HEK293 (cell line): ENCODE data around the gene TLX3.

Experiments used
- ATF2 ChIP-seq: fragments of 450-650 bp; formaldehyde crosslinking; IDR thresholded peaks from 2 replicates; pipeline ENCODE4 v1.5.1; 2016; ENCODE audit warnings: missing biosample characterization, missing genetic modification characterization, low read depth
- BCL11B ChIP-seq: fragments of 450-650 bp; formaldehyde crosslinking; IDR thresholded peaks from 2 replicates; pipeline ENCODE4 v1.5.1; 2016; ENCODE audit warnings: low read depth, missing biosample characterization, missing genetic modification characterization
- FEZF1 ChIP-seq: fragments of 450-650 bp; formaldehyde crosslinking; IDR thresholded peaks from 2 replicates; pipeline ENCODE4 v1.5.1; 2016; ENCODE audit warnings: missing biosample characterization, missing genetic modification characterization
- GLIS1 ChIP-seq: fragments of 450-650 bp; formaldehyde crosslinking; IDR thresholded peaks from 2 replicates; pipeline ENCODE4 v1.5.1; 2016; ENCODE audit warnings: missing biosample characterization, missing genetic modification characterization
- HOXC10 ChIP-seq: sonication (generic); formaldehyde crosslinking; IDR thresholded peaks from 2 replicates; pipeline ENCODE4 v1.8.1; 2023; ENCODE audit warnings: mild to moderate bottlenecking, missing genetic modification reagents
- PRDM4 ChIP-seq: fragments of 450-650 bp; formaldehyde crosslinking; IDR thresholded peaks from 2 replicates; pipeline ENCODE4 v1.5.1; 2017; ENCODE audit warnings: missing biosample characterization, missing genetic modification characterization
- SP7 ChIP-seq: fragments of 450-650 bp; formaldehyde crosslinking; IDR thresholded peaks from 2 replicates; pipeline ENCODE4 v1.5.1; 2016; ENCODE audit warnings: missing biosample characterization, missing genetic modification characterization
- ZBTB10 ChIP-seq: fragments of 450-650 bp; formaldehyde crosslinking; IDR thresholded peaks from 2 replicates; pipeline ENCODE4 v1.5.1; 2016; ENCODE audit warnings: missing biosample characterization, missing genetic modification characterization
- ZBTB8A ChIP-seq: fragments of 450-650 bp; formaldehyde crosslinking; IDR thresholded peaks from 2 replicates; pipeline ENCODE4 v1.5.1; 2016; ENCODE audit warnings: missing biosample characterization, missing genetic modification characterization
- ZFP41 ChIP-seq: fragments of 450-650 bp; formaldehyde crosslinking; IDR thresholded peaks from 2 replicates; pipeline ENCODE4 v1.5.1; 2016; ENCODE audit warnings: missing biosample characterization, missing genetic modification characterization, borderline replicate concordance
- ZNF133 ChIP-seq: fragments of 450-650 bp; formaldehyde crosslinking; IDR thresholded peaks from 2 replicates; pipeline ENCODE4 v1.5.1; 2016; ENCODE audit warnings: missing biosample characterization, missing genetic modification characterization
- ZNF155 ChIP-seq: fragments of 450-650 bp; formaldehyde crosslinking; IDR thresholded peaks from 2 replicates; pipeline ENCODE4 v1.5.1; 2016; ENCODE audit warnings: missing biosample characterization, missing genetic modification characterization
- ZNF280C ChIP-seq: fragments of 450-650 bp; formaldehyde crosslinking; IDR thresholded peaks from 2 replicates; pipeline ENCODE4 v1.5.1; 2016; ENCODE audit warnings: missing biosample characterization, missing genetic modification characterization
- ZNF292 ChIP-seq: fragments of 450-650 bp; formaldehyde crosslinking; IDR thresholded peaks from 2 replicates; pipeline ENCODE4 v1.5.1; 2016; ENCODE audit warnings: low read depth, missing biosample characterization, missing genetic modification characterization, borderline replicate concordance
- ZNF354C ChIP-seq: fragments of 450-650 bp; formaldehyde crosslinking; IDR thresholded peaks from 2 replicates; pipeline ENCODE4 v1.5.1; 2016; ENCODE audit warnings: missing biosample characterization, missing genetic modification characterization, low read depth, borderline replicate concordance
- ZNF404 ChIP-seq: fragments of 450-650 bp; formaldehyde crosslinking; IDR thresholded peaks from 2 replicates; pipeline ENCODE4 v1.5.1; 2017; ENCODE audit warnings: missing biosample characterization, missing genetic modification characterization
- ZNF488 ChIP-seq: fragments of 450-650 bp; formaldehyde crosslinking; IDR thresholded peaks from 2 replicates; pipeline ENCODE4 v1.5.1; 2016; ENCODE audit warnings: missing biosample characterization, missing genetic modification characterization
- ZNF513 ChIP-seq: fragments of 450-650 bp; IDR thresholded peaks from 2 replicates; pipeline ENCODE4 v1.5.1; 2018; ENCODE audit warnings: missing biosample characterization, missing genetic modification characterization
- ZNF514 ChIP-seq: fragments of 450-650 bp; formaldehyde crosslinking; IDR thresholded peaks from 2 replicates; pipeline ENCODE4 v1.5.1; 2016; ENCODE audit warnings: missing biosample characterization, missing genetic modification characterization
- ZNF549 ChIP-seq: fragments of 450-650 bp; IDR thresholded peaks from 2 replicates; pipeline ENCODE4 v1.5.1; 2018; ENCODE audit warnings: missing biosample characterization, missing genetic modification characterization, mild to moderate bottlenecking, inconsistent platforms, moderate library complexity
- ZNF558 ChIP-seq: fragments of 450-650 bp; formaldehyde crosslinking; IDR thresholded peaks from 2 replicates; pipeline ENCODE4 v1.5.1; 2016; ENCODE audit warnings: missing biosample characterization, missing genetic modification characterization
- ZNF561 ChIP-seq: fragments of 450-650 bp; IDR thresholded peaks from 2 replicates; pipeline ENCODE4 v1.5.1; 2018; ENCODE audit warnings: missing biosample characterization, missing genetic modification characterization, borderline replicate concordance
- ZNF621 ChIP-seq: fragments of 450-650 bp; formaldehyde crosslinking; IDR thresholded peaks from 2 replicates; pipeline ENCODE4 v1.5.1; 2017; ENCODE audit warnings: missing biosample characterization, missing genetic modification characterization
- ZNF747 ChIP-seq: fragments of 450-650 bp; formaldehyde crosslinking; IDR thresholded peaks from 2 replicates; pipeline ENCODE4 v1.5.1; 2016; ENCODE audit warnings: missing biosample characterization, missing genetic modification characterization
- ZNF768 ChIP-seq: fragments of 450-650 bp; formaldehyde crosslinking; IDR thresholded peaks from 2 replicates; pipeline ENCODE4 v1.5.1; 2018; ENCODE audit warnings: missing biosample characterization, mild to moderate bottlenecking, missing genetic modification characterization
- ZNF843 ChIP-seq: fragments of 450-650 bp; formaldehyde crosslinking; IDR thresholded peaks from 2 replicates; pipeline ENCODE4 v1.5.1; 2016; ENCODE audit warnings: missing biosample characterization, missing genetic modification characterization
- ZSCAN18 ChIP-seq: fragments of 450-650 bp; formaldehyde crosslinking; IDR thresholded peaks from 2 replicates; pipeline ENCODE4 v1.5.1; 2016; ENCODE audit warnings: missing biosample characterization, missing genetic modification characterization

Gene TLX3

GRCh38 chr5:171306781-171307591 is 2.1 kb upstream of the TLX3 start (continued):
- TF ChIP-seq ZSCAN18 (tag by site-specific recombination): no peak
- TF ChIP-seq ZBTB10 (tag by site-specific recombination): no peak
- TF ChIP-seq SP7 (tag by site-specific recombination): no peak
- TF ChIP-seq ZNF558 (tag by site-specific recombination): no peak
- TF ChIP-seq ZNF747 (tag by site-specific recombination): no peak
- no peak for TF ChIP-seq ZFP41 (tag by site-specific recombination)
- TF ChIP-seq ATF2: no peak
- no peak for TF ChIP-seq ZNF768 (tag by site-specific recombination)
- no peak for TF ChIP-seq HOXC10 (CRISPR knock-in tag)
- TF ChIP-seq ZNF354C: no peak
- TF ChIP-seq ZNF292 (tag by site-specific recombination): no peak
- no peak for TF ChIP-seq ZNF488 (tag by site-specific recombination)
- TF ChIP-seq ZNF280C: no peak
- TF ChIP-seq PRDM4 (tag by site-specific recombination): no peak
- 0 out of 2 replicates have a peak, but pooled peaks have one; percentile 38 for TF ChIP-seq ZNF561
- TF ChIP-seq ZNF155 (tag by site-specific recombination): no peak
- peak; percentile 95 for TF ChIP-seq GLIS1 (tag by site-specific recombination)
- TF ChIP-seq ZNF514 (tag by site-specific recombination): no peak
- TF ChIP-seq ZNF621: no peak
- no peak for TF ChIP-seq ZNF843 (tag by site-specific recombination)
- TF ChIP-seq FEZF1 (tag by site-specific recombination): peak; percentile 70
- no peak for TF ChIP-seq BCL11B
- TF ChIP-seq ZNF133 (tag by site-specific recombination): no peak
- TF ChIP-seq ZNF549 (tag by site-specific recombination): no peak
- peak; percentile 65 for TF ChIP-seq ZBTB8A (tag by site-specific recombination)
- no peak for TF ChIP-seq ZNF404
- no peak for TF ChIP-seq ZNF513
